Stimulated activated CD8-positive, alpha-beta memory T cell treated with anti-CD3 and anti-CD28 coated beads, Interleukin-7, amount 100 ng/mL, for 24 hours (primary cell): ENCODE measurements around the gene RRBP1.

Experiments used
- DNase-seq: peaks from one replicate; pipeline ENCODE4 v3.0.0-alpha.2; 2020; ENCODE audit warnings: low read depth

The RRBP1 gene

DNA sequence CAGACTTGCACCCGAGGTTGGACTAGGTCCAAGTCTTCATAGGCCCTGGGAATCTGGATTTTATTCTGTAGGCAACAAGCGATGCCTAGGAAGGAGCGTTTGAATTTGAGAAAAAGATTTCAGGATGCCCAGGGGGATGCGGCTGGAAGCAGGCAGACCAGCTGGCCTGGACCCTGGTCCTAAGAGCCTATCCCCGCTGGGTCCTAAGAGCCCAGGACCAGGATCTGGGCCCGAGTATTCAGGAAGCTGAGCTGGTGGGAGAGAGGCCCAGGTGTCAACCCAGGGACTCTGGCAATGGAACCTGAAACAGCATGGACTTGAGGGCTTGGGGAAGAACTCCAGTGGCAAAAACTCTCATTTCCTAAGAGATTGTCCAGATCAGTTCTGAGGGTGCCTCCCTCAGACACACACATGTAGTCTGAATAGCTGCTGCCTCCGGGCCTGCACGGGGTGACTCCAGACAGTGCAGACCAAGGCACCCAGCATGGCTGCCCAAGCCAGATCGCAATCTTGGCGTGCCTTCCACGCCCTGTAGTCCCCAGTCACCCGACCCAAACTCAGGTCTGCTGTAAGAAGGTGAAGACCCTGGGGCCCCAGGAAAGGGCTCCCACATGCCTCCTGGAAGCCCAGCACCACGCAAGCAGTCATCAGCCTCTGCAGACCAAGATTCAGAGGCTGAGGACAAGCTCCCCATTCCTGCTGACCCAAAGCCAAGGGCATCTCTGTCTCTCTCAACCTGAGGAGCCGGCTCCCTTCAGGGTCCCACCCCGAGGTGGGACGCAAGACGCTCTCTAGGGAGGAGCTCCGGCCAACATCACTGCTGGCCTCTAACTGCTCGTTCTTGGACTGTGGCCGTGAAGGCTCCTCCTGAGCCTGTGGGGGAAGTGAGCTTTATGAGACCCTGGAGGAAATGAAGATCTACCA is 34.4 kb downstream of the RRBP1 start:
- DNase-seq, result no peak

GRCh38 chr20:17646961-17647301 is 35.1 kb downstream of the RRBP1 start:
- DNase-seq, result no peak

- no peak for DNase-seq
These were observed 35.7 kb downstream of the RRBP1 start for GRCh38 chr20:17646209-17646960.

GRCh38 chr20:17645546-17646208 is 36.4 kb downstream of the RRBP1 start:
- no peak for DNase-seq

- no peak for DNase-seq
These were observed 37.0 kb downstream of the RRBP1 start for GRCh38 chr20:17645010-17645409.

GRCh38 chr20:17644451-17644850 is 37.6 kb downstream of the RRBP1 start:
- DNase-seq, result no peak

- DNase-seq, result no peak
These were observed 38.4 kb downstream of the RRBP1 start for GRCh38 chr20:17643531-17644188.

GRCh38 chr20:17642404-17643269 is 39.4 kb downstream of the RRBP1 start:
- no peak for DNase-seq

DNA sequence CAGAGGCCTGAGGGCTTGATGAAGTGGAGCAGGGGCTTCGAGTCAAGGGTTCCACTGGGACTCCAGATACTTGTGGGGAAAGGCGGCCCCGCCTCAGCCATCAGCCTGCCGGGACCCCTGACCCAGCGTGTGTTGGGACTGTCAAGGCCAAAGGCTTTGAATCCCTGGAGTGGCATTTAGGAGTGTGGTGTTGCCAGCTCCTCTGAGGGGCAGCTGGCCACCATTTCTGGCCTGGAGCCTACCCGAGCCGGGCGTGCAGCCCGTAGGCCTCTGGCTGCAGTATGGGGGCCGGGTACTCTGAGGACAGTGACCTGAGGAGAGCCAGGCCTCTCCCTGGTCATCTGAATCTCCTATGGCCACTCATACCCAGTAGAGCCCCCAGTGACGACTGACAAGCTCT is 40.0 kb downstream of the RRBP1 start:
- no peak for DNase-seq

DNA sequence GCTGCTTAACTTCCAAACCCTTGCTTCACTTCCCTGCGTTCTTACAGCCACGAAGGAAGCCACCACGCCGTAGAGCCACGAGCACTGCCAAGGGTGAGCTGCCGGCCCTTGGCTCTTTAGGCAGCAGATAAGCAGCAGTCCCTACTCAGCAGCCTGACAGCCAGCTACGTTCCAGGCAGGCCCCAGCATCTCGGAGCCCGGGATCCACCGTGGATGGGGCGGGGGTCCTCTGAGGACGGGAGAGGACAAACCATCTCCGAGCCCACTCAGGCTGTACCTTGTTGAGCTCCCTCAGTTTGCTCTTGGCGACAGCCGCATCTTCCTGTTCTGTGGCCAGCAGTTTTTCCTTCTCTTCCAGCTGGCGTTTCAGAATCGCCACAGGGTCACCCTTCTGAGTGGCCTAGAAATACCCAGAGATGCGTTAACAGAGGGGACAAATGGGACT is 40.5 kb downstream of the RRBP1 start:
- no peak for DNase-seq

DNA sequence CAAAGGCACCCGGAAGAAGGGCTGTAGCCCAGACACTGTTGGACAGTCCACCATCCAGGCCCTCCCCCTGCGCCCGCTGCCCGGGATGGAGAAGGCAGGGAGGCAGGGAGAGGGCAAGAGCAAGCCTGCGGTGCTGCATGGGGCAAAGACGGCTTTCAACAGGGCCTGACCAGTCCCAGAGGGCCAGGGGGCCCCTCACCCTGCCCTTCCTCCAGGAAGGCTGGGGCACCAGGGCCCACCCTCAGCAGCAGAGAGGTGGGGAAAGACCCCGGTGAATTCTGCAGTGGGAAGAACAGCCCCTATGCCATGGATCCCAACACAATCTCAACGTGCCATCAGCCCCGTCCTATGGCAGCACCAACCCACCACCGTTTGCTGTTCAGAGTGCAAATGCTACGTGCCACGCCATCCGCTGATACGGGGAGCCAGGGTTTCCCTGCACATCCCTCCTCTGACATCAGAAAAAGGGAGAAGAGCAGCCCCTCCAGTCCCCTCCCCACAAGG is 41.1 kb downstream of the RRBP1 start:
- no peak for DNase-seq

DNA sequence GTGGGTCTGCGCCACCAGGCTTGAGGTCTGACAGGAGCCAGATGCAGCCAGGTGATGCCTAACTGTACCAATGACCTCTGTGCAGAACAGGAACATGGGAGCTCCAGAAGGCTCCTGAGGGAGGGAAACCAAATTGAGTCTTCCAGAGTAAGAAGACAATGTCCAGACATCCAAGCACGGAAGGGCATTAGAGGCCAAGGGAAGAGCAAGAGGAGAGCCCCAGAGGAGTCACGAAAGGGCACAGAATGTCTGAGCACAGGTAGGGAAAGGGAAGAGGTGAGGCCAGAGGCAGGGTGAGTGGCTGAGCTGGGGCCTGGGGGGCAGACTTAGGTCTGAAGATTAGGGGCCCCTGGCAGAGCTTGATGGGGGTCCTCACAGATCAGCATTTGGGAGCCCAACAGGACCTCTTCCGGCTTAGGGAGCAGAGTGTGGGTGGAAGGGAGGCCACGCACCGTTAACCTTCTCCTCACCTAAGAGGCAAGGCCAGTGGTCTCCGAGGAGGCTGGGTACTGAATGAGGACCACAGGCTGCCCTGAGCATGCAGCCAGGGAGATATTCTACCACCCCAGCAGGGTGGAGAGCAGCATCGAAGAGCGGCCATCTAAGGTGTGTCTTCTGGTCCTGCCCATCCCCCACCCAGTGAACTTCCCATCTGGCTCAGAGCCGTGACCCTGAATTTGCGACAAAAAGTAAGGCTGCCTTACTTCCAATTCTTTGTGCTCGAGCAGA is 41.7 kb downstream of the RRBP1 start:
- no peak for DNase-seq

DNA sequence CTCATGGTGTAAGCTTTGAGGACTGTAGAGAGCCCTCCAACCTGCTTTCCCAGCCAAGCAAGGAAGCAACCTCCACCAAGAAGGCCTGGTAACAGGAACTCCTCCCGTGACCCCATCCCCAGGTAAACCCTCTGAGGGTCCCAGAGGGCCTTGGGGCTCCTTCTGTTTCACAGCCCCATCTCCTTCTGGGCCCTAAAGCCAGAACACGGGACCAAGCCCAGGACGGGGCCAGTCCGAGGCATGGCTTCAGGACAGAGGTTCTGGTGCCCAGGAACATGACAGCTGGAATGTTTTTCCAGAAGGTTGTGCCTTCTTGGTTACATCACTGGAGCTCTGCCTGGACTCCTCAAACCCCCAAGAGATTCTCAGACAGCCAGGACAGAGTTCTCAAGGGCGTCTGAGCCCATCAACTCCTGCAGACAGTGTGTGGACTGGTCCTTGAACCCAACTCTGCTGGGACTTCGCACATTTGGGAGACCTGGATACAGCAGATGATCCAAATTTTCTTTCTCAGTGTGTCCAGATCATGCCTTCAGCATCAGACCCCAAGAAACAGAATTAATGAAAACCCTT is 43.1 kb downstream of the RRBP1 start:
- no peak for DNase-seq

GRCh38 chr20:17637985-17638640 is 43.9 kb downstream of the RRBP1 start:
- no peak for DNase-seq

DNA sequence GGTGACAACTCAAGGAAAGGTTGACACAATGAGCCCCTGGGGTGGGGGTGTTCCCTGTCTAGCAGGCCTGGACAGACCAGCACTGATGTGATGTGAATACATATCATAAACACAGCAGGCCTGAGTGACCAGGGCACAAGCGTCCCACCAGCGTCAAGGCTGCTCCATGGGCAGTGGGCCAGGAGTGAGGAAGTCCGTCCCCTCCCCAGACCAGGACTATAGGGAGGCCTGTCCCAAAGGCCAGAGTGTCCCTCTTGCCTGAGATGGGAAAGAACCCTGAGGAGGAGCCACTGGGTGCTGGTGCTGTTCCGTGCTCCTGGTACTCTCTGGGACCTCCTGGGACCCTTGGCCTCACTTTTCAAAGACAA is 44.6 kb downstream of the RRBP1 start:
- DNase-seq, result no peak

- DNase-seq, result no peak
These were observed 45.3 kb downstream of the RRBP1 start for GRCh38 chr20:17636523-17637412.

DNA sequence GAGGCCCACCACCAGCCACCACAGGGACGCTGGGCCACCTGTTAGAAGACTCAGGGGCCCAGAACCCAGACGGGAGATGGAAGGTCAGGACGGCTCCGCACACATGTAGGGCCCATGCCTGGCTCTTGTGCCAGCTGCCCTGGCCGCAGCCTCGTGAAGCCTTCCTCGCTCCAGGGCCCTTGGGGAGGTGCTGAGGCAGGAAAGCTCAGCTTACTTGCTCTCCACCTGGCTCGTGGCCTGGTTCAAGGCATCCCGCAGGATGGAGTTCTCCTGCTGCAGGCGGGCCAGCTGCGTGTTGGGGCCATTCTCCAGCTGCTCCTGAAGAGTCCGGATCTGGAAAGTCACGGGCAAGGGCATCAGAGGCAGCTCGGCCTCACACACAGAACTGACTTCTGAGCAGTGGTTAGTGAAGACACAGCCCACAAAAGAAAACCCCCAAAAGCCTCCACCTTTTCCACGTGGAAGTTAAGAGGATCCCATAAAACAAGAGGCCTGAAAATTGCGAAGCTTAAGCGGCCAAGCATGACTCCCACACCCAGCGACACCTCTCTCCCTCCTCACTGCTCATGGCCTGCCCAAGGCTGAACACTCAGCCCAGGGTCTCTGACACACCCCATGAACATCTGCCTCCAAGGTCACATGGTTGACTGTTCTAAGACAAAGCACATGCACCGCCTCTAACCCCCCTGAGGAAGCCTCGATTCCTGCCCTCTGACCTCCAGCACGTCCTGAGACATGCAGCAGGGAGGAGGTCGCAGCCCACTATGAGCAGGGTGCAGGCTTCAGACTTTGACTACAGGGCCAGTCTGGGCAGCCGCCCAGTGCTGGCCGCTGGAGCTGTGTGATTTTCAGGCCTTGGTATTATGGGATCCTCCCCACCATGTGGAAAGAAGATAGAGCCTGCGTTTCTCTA is 46.5 kb downstream of the RRBP1 start:
- DNase-seq, result no peak
